T-helper 2 cell treated with Interferon-gamma antibody and Interleukin-4, amounts not matched to agents 5 μg/mL and 100 μg/mL, for 36 hours (primary cell): ENCODE results near the gene LRMDA.

Experiments
- DNase-seq: peaks from one replicate; pipeline ENCODE4 v3.0.0; 2021; ENCODE audit warnings: low spot score
- H3K27ac Mint-ChIP-seq: one replicate; pipeline ENCODE4 v1.8.0; 2021; ENCODE audit warnings: mild to moderate bottlenecking, mixed read lengths
- H3K27me3 Mint-ChIP-seq: one replicate; pipeline ENCODE4 v1.8.0; 2021; ENCODE audit warnings: low read depth, mixed read lengths
- H3K36me3 Mint-ChIP-seq: one replicate; pipeline ENCODE4 v1.8.0; 2021; ENCODE audit warnings: low read depth, mixed read lengths
- H3K4me1 Mint-ChIP-seq: one replicate; pipeline ENCODE4 v1.8.0; 2021; ENCODE audit warnings: low read depth, mixed read lengths
- H3K4me3 Mint-ChIP-seq: one replicate; pipeline ENCODE4 v1.8.0; 2022; ENCODE audit warnings: mild to moderate bottlenecking, moderate library complexity, mixed read lengths
- H3K9me3 Mint-ChIP-seq: one replicate; pipeline ENCODE4 v1.8.0; 2021; ENCODE audit warnings: mixed read lengths

LRMDA gene

GRCh38 chr10:75431180-75432111, at the start of gene LRMDA:
Gene LRMDA (plus strand): TSS chr10:75431624.
- H3K27ac Mint-ChIP-seq, result no peak within 1 kb of the TSS
- peaks cover 3% of the 10 kb centered on the region for H3K4me1 Mint-ChIP-seq
- H3K9me3 Mint-ChIP-seq, result no peaks in the 10 kb centered on the region
- H3K4me3 Mint-ChIP-seq, result no peak within 1 kb of the TSS
- DNase-seq, result no peak
- no peaks in the 10 kb centered on the region for H3K36me3 Mint-ChIP-seq
- H3K27me3 Mint-ChIP-seq, result peaks cover 44% of the 10 kb centered on the region

GRCh38 chr10:75386128-75386527, 45.3 kb upstream of the LRMDA start:
- no peak overlapping the region for H3K27ac Mint-ChIP-seq
- no peaks in the 10 kb centered on the region for H3K4me1 Mint-ChIP-seq
- H3K4me3 Mint-ChIP-seq, result no peak overlapping the region
- no peaks in the 10 kb centered on the region for H3K9me3 Mint-ChIP-seq
- no peaks in the 10 kb centered on the region for H3K36me3 Mint-ChIP-seq
- no peaks in the 10 kb centered on the region for H3K27me3 Mint-ChIP-seq
- no peak for DNase-seq

- no peak for DNase-seq
- Mint-ChIP-seq H3K36me3 (no peaks in the 10 kb centered on the region), H3K27ac (no peak overlapping the region), H3K9me3 (no peaks in the 10 kb centered on the region), H3K4me1 (no peaks in the 10 kb centered on the region), H3K4me3 (no peak overlapping the region), H3K27me3 (peaks cover 12% of the 10 kb centered on the region)
These were observed 43.3 kb upstream of the LRMDA start for GRCh38 chr10:75388082-75388481.

GRCh38 chr10:75390178-75390577, 41.2 kb upstream of the LRMDA start:
- H3K27ac Mint-ChIP-seq, result no peak overlapping the region
- DNase-seq, result no peak
- H3K9me3 Mint-ChIP-seq, result no peaks in the 10 kb centered on the region
- H3K36me3 Mint-ChIP-seq, result no peaks in the 10 kb centered on the region
- H3K4me1 Mint-ChIP-seq, result peaks cover 4% of the 10 kb centered on the region
- H3K27me3 Mint-ChIP-seq, result peaks cover 32% of the 10 kb centered on the region
- no peak overlapping the region for H3K4me3 Mint-ChIP-seq

GRCh38 chr10:75392271-75392670, 39.2 kb upstream of the LRMDA start:
- DNase-seq, result no peak
- peaks cover 40% of the 10 kb centered on the region for H3K27me3 Mint-ChIP-seq
- no peak overlapping the region for H3K27ac Mint-ChIP-seq
- no peaks in the 10 kb centered on the region for H3K9me3 Mint-ChIP-seq
- H3K36me3 Mint-ChIP-seq, result no peaks in the 10 kb centered on the region
- no peak overlapping the region for H3K4me3 Mint-ChIP-seq
- peaks cover 4% of the 10 kb centered on the region for H3K4me1 Mint-ChIP-seq

GRCh38 chr10:75392744-75393143, 38.7 kb upstream of the LRMDA start:
- Mint-ChIP-seq H3K4me1 (peaks cover 4% of the 10 kb centered on the region), H3K4me3 (no peak overlapping the region), H3K27ac (no peak overlapping the region), H3K9me3 (no peaks in the 10 kb centered on the region), H3K27me3 (peaks cover 44% of the 10 kb centered on the region), H3K36me3 (no peaks in the 10 kb centered on the region)
- no peak for DNase-seq

GRCh38 chr10:75394221-75394620, 37.2 kb upstream of the LRMDA start:
- Mint-ChIP-seq H3K27ac (no peak overlapping the region), H3K36me3 (no peaks in the 10 kb centered on the region), H3K27me3 (peaks cover 52% of the 10 kb centered on the region), H3K4me3 (no peak overlapping the region), H3K9me3 (no peaks in the 10 kb centered on the region), H3K4me1 (peaks cover 4% of the 10 kb centered on the region)
- DNase-seq, result no peak

GRCh38 chr10:75395066-75395931, 36.1 kb upstream of the LRMDA start:
- H3K4me3 Mint-ChIP-seq, result peak overlapping the region; percentile 28
- peaks cover 55% of the 10 kb centered on the region for H3K27me3 Mint-ChIP-seq
- no peaks in the 10 kb centered on the region for H3K36me3 Mint-ChIP-seq
- peaks cover 5% of the 10 kb centered on the region for H3K4me1 Mint-ChIP-seq
- DNase-seq, result no peak
- H3K27ac Mint-ChIP-seq, result no peak overlapping the region
- H3K9me3 Mint-ChIP-seq, result no peaks in the 10 kb centered on the region

- Mint-ChIP-seq H3K9me3 (no peaks in the 10 kb centered on the region), H3K27ac (no peak overlapping the region), H3K4me3 (no peak overlapping the region), H3K4me1 (peaks cover 8% of the 10 kb centered on the region), H3K36me3 (no peaks in the 10 kb centered on the region), H3K27me3 (peaks cover 62% of the 10 kb centered on the region)
- no peak for DNase-seq
These were observed 35.3 kb upstream of the LRMDA start for GRCh38 chr10:75395932-75396630.

- no peak overlapping the region for H3K4me3 Mint-ChIP-seq
- H3K27me3 Mint-ChIP-seq, result peaks cover 60% of the 10 kb centered on the region
- H3K36me3 Mint-ChIP-seq, result no peaks in the 10 kb centered on the region
- DNase-seq, result no peak
- H3K27ac Mint-ChIP-seq, result no peak overlapping the region
- H3K9me3 Mint-ChIP-seq, result no peaks in the 10 kb centered on the region
- peaks cover 10% of the 10 kb centered on the region for H3K4me1 Mint-ChIP-seq
These were observed 34.6 kb upstream of the LRMDA start for GRCh38 chr10:75396631-75397495.

GRCh38 chr10:75397496-75398199, 33.8 kb upstream of the LRMDA start:
- Mint-ChIP-seq H3K9me3 (no peaks in the 10 kb centered on the region), H3K36me3 (no peaks in the 10 kb centered on the region), H3K4me1 (peaks cover 16% of the 10 kb centered on the region), H3K27ac (no peak overlapping the region), H3K27me3 (peaks cover 62% of the 10 kb centered on the region), H3K4me3 (no peak overlapping the region)
- DNase-seq, result no peak

GRCh38 chr10:75398200-75398691, 33.2 kb upstream of the LRMDA start:
- Mint-ChIP-seq H3K36me3 (no peaks in the 10 kb centered on the region), H3K4me1 (peaks cover 16% of the 10 kb centered on the region), H3K4me3 (no peak overlapping the region), H3K9me3 (no peaks in the 10 kb centered on the region), H3K27ac (no peak overlapping the region), H3K27me3 (peaks cover 65% of the 10 kb centered on the region)
- DNase-seq, result no peak
